GM12874 (cell line): ENCODE results near the gene PSMD13.

Source experiments
- CTCF ChIP-seq: IDR thresholded peaks from 2 replicates; pipeline ENCODE4 v1.5.1; 2011; ENCODE audit warnings: low read depth, mild to moderate bottlenecking, control low read depth, low read length, moderate library complexity; ENCODE audit not compliant: insufficient read depth

The PSMD13 gene

DNA sequence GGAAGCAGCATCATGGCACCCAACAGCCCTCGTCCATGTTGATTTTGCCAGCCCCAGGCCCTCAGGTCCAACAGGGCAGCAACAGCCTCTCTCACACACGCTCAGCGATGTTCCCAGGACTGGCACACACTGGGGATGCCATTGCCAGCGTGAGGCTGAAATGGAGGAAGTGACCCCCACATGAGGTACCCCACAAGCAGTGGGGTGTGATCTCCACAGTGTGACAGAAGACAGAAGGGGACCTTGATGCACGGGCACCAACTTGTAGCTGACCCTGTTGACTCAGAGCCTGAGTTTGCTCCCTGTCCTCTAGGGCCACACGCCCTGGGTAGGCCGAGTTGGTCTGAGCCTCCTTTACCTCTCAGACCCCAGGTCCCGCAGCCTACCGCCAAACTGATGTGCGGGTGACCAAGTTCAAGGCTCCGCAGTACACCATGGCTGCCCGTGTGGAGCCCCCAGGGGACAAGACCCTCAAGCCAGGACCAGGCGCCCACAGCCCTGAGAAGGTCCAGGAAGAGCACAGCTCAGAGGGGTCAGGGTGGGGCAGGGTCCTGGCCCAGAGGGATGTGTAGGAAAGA is 37.7 kb upstream of the PSMD13 start:
- TF ChIP-seq CTCF = no peak

DNA sequence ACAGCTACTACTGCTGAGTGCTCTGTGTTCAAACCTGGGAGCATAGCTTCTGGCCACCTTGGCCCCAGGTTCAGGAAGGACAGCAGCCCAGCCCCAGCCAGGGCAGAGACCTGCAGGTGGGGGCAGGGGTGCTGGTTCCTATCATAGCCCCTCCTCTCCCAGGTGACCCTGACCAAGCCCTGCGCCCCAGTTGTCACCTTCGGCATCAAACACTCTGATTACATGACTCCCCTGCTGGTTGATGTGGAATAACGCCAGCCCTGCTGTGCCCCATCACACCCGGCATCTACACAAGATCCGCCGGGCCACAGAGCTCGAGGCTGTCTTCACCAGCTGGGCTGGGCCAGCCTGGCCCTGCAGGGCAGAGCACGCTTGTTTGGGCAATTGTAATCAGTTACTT is 37.0 kb upstream of the PSMD13 start:
- no peak for TF ChIP-seq CTCF

GRCh38 chr11:200224-201003 is 36.4 kb upstream of the PSMD13 start:
- no peak for TF ChIP-seq CTCF

GRCh38 chr11:201966-202365 is 34.8 kb upstream of the PSMD13 start:
- no peak for TF ChIP-seq CTCF

- TF ChIP-seq CTCF = no peak
These were observed 34.3 kb upstream of the PSMD13 start for GRCh38 chr11:202490-202889.

- TF ChIP-seq CTCF = no peak
These were observed 33.5 kb upstream of the PSMD13 start for GRCh38 chr11:203056-203944.

GRCh38 chr11:203945-204586 is 32.7 kb upstream of the PSMD13 start:
- TF ChIP-seq CTCF = no peak
